SW480 (cell line): Measurements from ENCODE around the gene DNAH10.
"Not testable (repeated sequence)": the region's sequence is repeated elsewhere in the genome, so short reads cannot be mapped to it uniquely, and the experiment has no call there.

Experiments used
- DNase-seq: peaks from one replicate; pipeline ENCODE4 v3.0.0-alpha.2; 2016; ENCODE audit warnings: low spot score

DNAH10 gene

DNA sequence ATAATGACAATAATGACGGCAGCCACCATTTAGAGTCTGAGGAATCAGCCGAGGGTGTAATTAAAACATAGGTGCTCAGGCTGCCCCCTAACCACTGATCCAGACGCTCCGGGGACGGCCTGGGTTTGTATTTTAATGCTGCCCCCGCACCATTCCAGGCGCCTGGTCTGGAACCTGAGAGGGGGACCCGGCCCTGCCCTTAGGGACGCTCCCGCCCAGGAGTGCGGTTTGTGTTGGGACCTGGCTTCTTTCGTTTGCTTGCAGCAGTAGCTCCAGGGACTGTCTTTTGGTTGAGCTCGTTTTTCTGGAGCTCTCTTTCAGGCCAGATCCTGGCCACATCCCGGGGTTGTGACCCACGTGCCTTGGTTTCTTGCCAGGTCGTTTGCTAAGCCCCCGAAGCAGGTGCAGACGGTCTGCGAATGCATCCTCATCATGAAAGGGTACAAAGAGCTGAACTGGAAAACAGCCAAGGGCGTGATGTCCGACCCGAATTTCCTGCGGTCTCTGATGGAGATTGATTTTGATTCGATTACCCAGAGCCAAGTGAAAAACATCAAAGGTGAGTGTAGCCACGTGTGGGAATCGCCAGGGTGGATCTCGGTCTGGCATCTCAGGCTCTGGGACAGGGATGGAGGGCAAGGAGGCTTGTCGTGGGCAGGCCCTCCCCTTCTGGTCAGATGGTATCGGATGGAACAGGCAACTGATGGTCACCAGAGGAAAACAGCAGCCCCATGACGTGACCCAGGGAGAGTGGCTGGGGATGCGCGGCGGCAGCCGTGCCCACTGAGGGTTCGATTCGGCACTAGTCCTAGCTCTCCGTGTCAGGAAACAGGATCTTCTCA is 147.0 kb downstream of the DNAH10 start:
- no peak for DNase-seq

DNA sequence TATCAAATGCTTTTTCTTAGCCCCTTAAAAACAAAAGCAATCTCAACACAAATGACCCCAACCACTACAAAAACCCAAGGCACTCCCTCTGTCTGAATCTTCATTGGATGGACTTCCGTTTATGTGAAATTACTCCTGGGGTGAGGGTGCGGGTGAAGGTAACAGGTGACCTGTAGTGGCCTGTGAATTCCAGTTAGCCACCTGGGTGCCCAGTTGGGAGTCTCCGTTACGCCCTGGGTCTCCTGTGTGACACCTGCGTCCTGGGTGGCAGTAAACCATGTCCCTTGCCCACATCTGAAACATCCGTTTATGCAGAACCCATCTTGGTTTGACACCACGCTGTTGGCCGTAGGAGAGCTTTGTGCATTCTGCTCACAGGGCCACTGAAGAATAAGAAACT is 148.0 kb downstream of the DNAH10 start:
- no peak for DNase-seq

DNA sequence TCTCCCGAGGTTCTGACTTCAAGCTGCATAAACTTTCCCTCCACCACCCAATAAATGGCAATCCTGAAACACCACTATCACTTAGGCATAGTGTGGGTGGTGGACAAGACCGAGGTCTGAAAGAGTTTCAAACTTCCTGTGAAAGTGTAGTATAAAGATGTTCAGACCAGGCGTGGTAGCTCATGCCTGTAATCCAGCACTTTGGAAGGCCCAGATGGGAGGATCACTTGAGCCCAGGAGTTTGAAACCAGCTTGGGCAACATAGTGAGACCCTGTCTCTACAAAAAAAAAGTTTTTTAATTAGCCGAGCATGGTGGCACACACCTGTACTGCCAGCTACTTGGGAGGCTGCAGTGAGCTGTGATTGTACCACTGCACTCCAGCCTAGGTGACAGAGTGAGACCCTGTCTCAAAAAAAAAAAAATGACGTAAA is 148.7 kb downstream of the DNAH10 start:
- DNase-seq: peak; percentile 42

DNA sequence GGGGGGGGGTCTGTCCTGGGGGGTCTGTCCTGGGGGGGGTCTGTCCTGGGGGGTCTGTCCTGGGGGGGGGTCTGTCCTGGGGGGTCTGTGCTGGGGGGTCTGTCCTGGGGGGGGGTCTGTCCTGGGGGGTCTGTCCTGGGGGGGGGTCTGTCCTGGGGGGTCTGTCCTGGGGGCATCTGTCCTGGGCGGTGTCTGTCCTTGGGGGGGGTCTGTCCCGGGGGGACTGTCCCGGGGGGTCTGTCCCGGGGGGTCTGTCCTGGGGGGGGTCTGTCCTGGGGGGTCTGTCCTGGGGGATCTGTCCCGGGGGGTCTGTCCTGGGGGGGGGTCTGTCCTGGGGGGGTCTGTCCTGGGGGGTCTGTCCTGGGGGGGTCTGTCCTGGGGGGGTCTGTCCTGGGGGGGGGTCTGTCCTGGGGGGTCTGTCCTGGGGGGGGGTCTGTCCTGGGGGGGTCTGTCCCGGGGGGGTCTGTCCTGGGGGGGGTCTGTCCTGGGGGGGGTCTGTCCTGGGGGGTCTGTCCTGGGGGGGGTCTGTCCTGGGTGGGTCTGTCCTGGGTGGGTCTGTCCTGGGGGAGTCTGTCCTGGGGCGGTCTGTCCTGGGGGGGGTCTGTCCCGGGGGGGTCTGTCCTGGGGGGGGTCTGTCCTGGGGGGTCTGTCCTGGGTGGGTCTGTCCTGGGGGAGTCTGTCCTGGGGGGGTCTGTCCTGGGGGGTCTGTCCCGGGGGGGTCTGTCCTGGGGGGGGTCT is 149.7 kb downstream of the DNAH10 start:
- not testable (repeated sequence) for DNase-seq

DNA sequence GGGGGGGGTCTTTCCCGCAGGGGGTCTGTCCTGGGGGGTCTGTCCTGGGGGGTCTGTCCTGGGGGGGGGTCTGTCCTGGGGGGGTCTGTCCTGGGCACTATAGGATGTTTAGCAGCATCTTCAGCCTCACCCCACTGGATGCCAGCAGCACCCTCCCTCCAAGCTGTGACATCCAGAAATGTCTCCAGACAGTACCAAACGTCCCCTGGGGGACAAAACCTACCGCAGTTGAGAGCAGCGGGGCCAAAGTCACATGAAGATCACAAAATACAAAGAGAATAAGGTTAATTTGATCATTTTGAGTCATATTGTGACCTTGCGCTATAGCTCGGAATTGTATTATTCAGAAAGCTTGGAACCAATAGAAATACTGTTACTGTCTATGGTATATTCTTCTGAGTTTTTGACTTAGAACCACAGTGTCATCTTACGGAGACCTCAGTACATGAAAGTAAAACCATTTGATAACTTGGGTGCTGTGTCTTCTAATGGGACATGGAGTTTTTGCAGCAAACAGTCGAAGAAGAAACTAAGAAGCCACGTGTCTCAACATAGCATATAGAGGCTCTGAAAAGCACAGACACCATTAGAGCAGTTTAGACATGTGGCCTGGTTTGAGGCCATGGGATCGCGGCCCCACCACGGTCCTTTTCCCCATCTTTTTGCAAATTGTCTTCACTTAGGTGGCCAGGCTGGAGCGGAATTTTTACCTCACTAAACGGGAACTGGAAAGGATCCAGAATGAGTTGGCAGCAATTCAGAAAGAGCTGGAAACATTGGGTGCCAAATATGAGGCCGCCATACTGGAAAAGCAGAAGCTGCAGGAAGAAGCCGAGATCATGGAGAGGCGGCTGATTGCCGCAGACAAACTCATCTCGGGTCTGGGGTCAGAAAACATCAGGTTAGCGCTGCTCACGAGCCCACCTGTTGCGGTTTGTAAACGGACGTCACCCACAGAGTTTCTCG is 150.6 kb downstream of the DNAH10 start:
- no peak for DNase-seq

DNA sequence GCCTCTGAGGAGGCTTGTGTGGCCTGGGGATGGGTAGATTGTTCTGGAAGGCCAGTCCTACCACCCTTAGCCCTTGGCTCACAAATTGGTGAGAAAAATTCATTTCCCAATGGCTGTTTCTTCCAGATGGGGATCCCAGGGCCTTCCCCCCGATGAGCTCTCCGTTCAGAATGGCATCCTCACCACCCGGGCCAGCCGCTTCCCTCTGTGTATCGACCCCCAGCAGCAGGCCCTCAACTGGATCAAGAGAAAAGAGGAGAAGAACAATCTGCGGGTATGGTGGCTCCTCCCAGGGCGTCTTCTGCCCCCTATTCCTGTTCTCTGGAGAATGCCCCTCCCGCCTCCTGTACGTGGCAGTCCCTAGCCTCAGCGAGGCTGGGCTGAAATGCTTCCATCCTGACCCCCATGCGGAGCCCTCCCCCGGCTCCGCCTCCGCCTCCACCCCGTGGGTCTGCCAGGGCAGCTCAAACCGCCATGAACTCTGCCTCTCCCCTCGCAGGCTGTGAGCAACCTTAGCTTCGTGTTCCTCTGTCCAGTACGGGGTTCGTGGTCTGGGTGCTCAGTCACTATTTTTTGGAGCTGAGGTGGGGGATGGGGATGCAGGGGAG is 152.7 kb downstream of the DNAH10 start:
- DNase-seq: no peak

DNA sequence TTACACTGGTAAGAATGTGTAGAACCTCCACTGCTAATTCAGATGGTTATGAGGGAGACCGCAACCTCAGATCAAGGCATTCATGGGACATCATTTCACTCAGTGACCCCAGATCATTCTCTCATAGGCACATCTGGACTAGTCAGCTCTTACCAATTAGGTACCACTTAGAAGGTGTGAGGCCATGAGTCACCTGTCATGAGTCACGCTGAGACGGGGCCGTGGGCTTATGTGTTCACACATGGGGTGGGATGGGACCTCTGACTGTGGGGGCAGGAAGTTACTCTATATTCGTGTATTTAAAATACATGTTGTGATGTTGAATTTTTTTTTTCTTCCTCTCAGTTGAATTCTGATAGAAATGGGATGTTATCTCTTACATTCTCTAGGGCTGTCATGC is 154.6 kb downstream of the DNAH10 start:
- DNase-seq: peak; percentile 85

DNA sequence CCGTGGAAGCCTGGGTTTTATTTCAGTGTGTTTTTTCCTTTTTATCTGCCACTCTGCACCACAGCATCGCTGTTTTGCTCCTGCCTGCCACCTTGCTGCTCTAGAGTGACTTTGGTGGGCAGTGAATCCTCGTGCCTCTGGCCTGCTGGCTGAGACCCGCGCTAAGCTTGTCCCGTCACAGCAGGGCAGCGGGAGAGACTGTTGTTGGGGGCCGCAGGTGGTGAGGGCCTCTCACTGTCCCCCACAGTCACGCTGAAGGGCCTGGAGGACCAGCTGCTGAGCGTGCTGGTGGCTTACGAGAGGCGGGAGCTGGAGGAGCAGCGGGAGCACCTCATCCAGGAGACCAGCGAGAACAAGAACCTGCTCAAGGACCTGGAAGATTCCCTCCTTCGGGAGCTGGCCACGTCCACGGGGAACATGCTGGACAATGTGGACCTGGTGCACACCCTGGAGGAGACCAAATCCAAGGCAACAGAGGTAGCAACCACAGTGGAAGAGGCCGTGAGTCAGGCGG is 155.3 kb downstream of the DNAH10 start:
- DNase-seq: no peak

DNA sequence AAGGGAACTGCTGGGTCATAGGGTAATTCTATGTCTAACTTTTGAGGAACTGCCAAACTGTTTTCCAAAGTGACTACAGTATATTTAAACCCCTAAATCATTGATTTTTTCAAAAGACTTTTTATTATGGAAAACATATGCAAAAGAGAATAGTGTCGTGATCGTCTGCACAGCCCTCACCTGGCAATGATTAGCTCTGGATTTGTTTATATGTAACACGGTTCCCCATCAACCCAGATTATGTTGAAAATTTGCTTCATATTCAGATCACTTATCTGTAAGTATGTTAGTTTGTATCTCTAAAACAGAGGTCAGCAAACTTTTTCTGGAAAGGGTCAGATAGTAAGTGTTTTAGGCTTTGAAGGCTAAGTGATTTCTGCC is 157.9 kb downstream of the DNAH10 start:
- no peak for DNase-seq

DNA sequence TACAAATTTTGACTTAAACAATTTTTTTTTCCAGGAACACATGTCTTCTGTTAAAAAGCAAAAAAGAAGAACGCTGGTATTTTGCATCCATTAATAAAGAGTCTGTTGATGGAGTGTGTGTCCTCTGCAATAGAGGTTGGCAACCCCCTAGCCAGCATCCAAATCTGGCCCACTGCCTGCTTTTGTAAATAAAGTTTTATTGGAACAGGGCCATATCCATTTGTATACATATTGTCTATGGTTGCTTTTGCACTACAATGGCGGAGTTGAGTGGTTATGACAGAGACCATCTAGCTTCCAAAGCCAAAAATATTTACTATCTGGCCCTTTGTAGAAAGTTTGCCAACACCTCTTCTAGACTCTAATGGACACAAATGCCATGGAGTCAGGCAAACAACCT is 160.9 kb downstream of the DNAH10 start:
- DNase-seq: no peak

DNA sequence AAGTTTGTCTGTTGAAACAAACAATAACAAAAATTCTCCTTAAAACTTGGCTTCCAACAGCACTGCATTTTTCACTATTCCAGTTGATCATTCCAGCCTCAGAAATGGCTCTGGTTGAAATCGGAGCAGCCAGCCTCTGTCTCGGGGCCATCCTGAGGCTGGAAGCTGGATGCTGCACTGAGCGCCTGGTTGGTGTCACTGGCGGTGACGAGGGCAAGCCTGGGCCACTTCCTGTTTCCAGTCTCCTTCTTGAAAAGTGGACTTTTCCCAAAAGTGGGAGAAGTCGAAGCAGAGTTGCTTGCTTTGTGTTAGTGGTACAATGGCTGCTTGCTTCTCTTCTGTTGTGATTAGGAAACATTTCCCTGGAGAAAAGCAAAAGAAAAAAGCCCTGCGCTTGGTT is 161.8 kb downstream of the DNAH10 start:
- DNase-seq: no peak

DNA sequence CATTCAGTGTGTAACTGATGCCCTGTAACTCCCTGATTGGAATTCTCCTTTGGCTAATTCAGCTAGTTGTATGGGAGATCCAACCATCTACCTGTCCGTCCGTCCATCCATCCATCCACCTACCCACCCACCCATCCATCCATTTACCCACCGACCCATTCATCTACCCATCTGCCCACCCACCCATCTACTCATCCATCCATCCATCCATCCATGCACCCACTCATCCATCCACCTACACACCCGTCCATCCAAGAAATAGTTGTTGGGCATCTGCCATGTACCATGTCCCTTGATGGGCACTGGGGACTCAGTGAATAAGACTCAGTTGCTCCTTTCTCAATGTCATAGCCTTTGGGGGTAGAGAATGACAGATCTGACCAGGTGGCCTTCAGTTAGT is 162.4 kb downstream of the DNAH10 start:
- DNase-seq: no peak

DNA sequence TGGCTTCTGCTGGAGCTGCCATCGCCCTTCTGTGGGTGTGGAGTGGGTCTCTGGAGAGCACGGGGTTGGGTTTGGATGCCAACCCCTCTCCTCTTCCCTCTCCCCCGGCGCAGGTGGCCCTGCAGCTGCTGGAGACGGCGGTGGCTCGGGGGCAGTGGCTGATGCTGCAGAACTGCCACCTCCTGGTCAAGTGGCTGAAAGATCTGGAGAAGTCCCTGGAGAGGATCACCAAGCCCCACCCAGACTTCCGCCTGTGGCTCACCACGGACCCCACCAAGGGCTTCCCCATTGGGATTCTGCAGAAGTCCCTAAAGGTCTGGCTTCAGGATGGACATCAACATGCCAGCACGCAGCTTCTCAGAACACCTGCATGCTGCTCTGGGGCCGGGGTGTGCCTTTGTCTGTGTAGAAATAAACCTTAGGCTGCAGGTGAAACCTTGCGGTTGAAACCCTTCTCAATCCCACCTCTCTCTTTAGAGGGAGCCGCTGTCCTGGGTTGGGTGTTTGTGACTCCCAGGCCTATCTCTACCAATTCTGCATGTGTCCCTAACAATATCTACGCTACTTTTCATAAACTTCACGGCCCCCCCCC is 166.3 kb downstream of the DNAH10 start:
- DNase-seq: no peak

DNA sequence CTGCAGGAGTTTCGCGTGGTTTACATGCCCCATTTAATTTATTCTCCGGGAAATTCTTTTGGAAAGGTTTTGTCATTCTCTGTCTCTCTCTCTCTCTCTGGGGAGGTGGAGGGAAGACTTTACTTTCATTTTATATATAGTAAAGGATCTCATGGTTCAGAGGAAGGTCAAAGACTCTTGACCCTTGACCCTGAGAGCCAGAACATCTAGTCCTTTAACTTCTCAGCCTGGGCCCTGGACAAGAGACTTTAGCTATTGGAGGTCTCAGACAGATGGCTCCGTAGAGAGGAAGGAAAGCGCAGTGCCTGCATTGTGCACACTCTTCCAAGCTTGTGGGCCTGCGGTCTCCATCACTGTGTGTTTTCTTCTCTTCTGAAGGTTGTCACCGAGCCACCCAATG is 166.8 kb downstream of the DNAH10 start:
- DNase-seq: no peak

DNA sequence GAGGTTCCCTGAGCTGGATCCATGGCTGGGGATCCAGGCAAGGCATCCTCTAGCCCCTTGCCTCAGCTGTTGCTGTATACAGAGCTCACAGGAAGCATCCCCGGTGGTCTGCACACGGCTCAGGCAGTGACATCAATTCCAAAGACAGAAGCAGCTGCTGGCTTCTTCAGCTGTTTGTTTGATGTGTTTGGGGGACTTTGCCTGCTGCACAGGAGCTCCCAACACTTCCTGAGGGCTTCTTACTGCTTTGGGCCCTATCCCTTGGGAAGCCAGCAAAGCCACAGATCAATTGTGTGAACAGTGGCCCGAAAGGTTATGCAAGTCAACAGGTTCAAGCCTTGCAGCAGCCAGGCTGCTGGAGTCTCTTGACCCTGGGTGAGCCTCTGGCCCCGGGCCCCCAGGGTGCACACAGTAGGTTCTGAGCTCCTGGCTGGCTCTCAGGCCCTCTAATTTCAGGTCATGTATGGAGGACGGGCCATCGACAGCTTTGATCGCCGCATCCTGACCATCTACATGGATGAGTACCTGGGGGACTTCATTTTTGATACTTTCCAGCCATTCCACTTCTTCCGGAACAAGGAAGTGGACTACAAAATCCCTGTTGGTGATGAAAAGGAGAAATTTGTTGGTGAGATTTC is 168.0 kb downstream of the DNAH10 start:
- DNase-seq: no peak

DNA sequence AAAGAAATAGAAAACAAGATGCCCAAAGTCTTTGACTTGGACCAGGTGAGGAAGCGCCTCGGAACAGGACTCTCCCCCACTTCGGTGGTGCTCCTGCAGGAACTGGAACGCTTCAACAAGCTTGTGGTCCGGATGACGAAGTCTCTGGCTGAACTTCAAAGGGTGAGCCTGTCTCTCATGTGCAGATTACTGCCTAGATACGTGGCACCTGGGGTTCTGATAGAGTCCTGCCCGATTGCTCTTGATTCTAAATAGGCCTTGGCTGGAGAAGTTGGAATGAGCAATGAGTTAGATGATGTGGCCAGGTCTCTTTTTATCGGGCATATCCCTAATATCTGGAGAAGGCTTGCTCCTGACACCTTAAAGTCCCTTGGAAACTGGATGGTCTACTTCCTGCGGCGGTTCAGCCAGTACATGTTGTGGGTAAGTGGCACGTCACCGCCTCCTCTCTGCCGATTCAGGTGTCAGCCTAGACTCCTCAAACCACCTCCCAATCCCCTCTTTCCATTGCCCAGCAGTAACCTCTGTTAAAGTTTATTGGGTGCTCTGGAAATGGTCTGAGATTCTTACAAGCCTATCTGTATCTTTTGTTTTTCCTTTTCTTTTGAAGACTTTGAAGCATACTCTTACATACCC is 169.7 kb downstream of the DNAH10 start:
- peak; percentile 86 for DNase-seq

DNA sequence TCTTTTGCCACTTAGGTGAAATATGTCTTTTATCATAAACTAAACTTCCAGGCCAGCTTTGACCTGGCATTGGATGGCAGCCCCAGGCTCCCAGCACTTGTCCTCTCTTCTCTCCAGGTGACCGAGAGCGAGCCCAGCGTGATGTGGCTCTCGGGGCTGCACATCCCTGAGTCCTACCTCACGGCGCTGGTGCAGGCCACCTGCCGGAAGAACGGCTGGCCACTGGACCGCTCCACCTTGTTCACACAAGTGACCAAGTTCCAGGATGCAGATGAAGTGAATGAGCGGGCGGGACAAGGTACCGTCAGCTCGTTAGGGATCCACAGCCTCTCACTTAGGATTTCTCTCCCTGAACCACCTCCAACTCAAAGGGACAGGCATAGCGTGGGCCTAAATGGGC is 171.1 kb downstream of the DNAH10 start:
- DNase-seq: no peak

DNA sequence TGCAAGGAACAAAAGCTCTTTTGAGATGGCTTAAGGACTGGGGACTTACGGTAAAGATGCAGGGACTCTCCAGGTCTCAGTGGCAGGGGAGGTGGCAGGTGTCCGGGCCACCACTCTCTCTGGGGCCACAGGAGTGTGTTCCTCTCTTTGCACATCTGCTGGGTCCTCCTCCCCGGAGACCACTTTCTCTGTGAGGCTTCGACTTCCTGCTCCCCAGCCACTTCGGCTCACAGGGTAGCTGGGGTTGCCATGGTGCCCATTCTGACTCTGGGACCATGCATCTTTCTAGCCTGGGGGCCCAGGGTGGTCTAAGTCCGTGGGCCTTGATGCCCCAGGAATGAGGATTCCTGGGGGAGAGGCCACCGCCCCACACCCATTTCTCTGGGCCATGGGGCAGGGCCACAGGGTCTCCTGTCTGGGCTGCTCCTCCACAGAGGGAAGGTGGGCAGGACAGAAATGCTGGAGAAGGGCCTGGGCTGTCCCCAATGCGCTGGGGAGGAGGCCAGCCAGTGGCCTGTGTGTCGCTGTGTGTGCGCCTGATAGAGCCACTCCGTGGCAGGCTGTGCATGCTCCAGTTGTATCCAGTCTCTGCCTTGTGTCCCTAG is 172.0 kb downstream of the DNAH10 start:
- no peak for DNase-seq

DNA sequence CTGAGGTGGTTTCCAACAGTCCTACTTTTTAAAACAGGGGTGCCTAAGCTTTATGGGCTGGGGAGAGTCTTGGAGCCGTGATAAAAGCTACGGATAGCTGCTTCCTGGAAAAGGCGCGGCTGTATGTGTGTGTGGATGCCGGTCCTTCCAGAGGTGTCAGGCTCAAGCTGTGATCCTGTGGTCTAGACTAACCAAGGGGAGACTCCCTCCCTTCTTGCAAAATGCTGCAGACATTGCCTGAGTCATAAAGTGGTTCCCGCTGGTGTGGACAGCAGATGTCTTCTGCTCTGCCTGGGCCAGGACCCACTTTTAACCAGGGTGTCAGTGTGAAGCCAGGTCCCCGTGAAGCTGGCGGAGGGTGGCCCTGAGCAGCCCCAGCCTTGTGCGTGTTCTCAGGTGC is 172.7 kb downstream of the DNAH10 start:
- no peak for DNase-seq

DNA sequence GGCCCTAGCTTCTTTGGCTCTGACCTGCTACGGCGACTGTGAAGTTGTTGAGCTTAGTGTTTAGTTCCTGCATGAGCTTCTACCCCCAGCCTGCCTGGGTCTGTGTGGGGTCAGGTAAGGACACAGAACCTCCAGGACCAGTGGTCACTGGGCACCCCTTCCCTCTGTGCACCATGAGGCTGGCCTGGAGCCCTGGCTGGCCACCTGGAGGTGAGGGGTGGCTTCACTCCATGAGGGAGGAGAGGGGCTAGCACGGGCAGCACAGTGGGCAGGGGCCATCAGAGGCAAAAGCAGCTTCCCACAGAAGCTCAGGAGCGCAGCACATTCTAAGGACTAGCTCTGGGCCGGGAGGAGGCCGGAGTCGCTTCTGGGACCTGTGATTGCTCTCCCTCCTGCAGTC is 173.9 kb downstream of the DNAH10 start:
- DNase-seq: no peak
